NCI-H69 (cell line): ENCODE results near the gene SIK1.
"Not testable (repeated sequence)": the region's sequence is repeated elsewhere in the genome, so short reads cannot be mapped to it uniquely, and the experiment has no call there.

Source experiments
- DNase-seq: peaks from one replicate; lab custom pipeline; 2025; lab: John Stamatoyannopoulos, UW

Gene SIK1

GRCh38 chr21:43426404-43427241, at the start of gene SIK1:
Gene SIK1, minus strand, starts transcription at chr21:43427131. Its CDS starts 953 bp downstream, at chr21:43426178.
- DNase-seq: not testable (repeated sequence)

- DNase-seq: not testable (repeated sequence)
These were observed 44.8 kb upstream of the SIK1 start for GRCh38 chr21:43471597-43472242.

- DNase-seq: not testable (repeated sequence)
These were observed 43.0 kb upstream of the SIK1 start for GRCh38 chr21:43469719-43470458.

GRCh38 chr21:43467785-43468184, 40.9 kb upstream of the SIK1 start:
- no peak for DNase-seq

GRCh38 chr21:43465159-43465558, 38.2 kb upstream of the SIK1 start:
- not testable (repeated sequence) for DNase-seq

- DNase-seq: not testable (repeated sequence)
These were observed 36.7 kb upstream of the SIK1 start for GRCh38 chr21:43463498-43464261.

GRCh38 chr21:43462932-43463331, 36.0 kb upstream of the SIK1 start:
- not testable (repeated sequence) for DNase-seq

- not testable (repeated sequence) for DNase-seq
These were observed 33.5 kb upstream of the SIK1 start for GRCh38 chr21:43460475-43460874.

- DNase-seq: not testable (repeated sequence)
These were observed 32.1 kb upstream of the SIK1 start for GRCh38 chr21:43458995-43459394.

GRCh38 chr21:43456616-43457314, 29.8 kb upstream of the SIK1 start:
- not testable (repeated sequence) for DNase-seq

GRCh38 chr21:43455717-43456116, 28.8 kb upstream of the SIK1 start:
- not testable (repeated sequence) for DNase-seq

GRCh38 chr21:43454176-43454575, 27.2 kb upstream of the SIK1 start:
- DNase-seq: not testable (repeated sequence)

- DNase-seq: not testable (repeated sequence)
These were observed 24.9 kb upstream of the SIK1 start for GRCh38 chr21:43451850-43452249.

GRCh38 chr21:43450287-43450686, 23.4 kb upstream of the SIK1 start:
- DNase-seq: not testable (repeated sequence)

GRCh38 chr21:43447353-43447977, 20.5 kb upstream of the SIK1 start:
- not testable (repeated sequence) for DNase-seq

GRCh38 chr21:43446277-43446932, 19.5 kb upstream of the SIK1 start:
- not testable (repeated sequence) for DNase-seq

GRCh38 chr21:43444524-43444923, 17.6 kb upstream of the SIK1 start:
- not testable (repeated sequence) for DNase-seq

GRCh38 chr21:43442571-43442970, 15.6 kb upstream of the SIK1 start:
- not testable (repeated sequence) for DNase-seq

GRCh38 chr21:43440835-43441727, 14.2 kb upstream of the SIK1 start:
- DNase-seq: not testable (repeated sequence)
